ENCODE measurements around the gene RTL1. TPM values are rescaled to one million over a fixed set of nuclear protein-coding genes. Genes with fewer than 3 reads are reported as not detected.

RTL1 gene
- total and polyA plus RNA-seq, 2 donors (not counting 3 experiments of a cell fraction or from before 2014, with no cell fraction given), result not detected

DNA sequence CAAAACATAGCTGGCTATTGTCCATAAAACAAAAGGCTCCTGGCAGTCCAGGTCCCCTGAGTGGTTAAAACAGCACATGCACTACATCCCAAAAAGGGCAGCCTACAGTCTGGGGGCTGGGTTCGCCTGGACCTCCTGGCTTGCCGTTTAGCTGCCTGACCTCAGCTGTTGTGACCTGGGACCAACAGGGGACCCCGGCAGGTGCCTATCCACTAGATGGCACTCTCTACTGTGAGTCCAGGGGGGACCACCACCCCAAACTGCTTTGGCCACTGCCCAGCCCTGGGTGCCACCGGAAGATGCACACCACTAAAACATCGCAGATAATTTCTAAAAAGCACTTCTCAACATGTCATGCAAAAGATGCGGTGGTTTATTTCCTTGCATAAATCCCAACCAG, 2.9 kb upstream of the RTL1 start:
- CTCF ChIA-PET, result interaction anchor here (1.4 to 3.2 kb wide), 2 partner anchors 233 to 329 kb away, joined by 3 to 41 read pairs; no protein-coding TSS in a partner anchor
- Histone ChIP-seq H3K9me3 (replicated peaks; ENCODE audit: control insufficient read depth, insufficient read depth, low read length) (no peaks in the 10 kb centered on the region), H3K27me3 (ENCODE audit: control insufficient read depth in 2 of 2, insufficient read depth in 2 of 2, low read length in 2 of 2) (peaks cover 0 to 3% of the 10 kb centered on the region in 2 experiments), H3K4me1 (ENCODE audit: control insufficient read depth, extremely low read depth, insufficient read depth, low read length) (no peaks in the 10 kb centered on the region), H3K9ac (replicated peaks; ENCODE audit: extremely low read depth, insufficient read depth, low read length) (no peak overlapping the region), H3K79me2 (ENCODE audit: control insufficient read depth, insufficient read depth, low read length) (no peaks in the 10 kb centered on the region), H4K20me1 (replicated peaks; ENCODE audit: control insufficient read depth, extremely low read depth, insufficient read depth, low read length) (no peaks in the 10 kb centered on the region), H3K9me1 (replicated peaks; ENCODE audit: control insufficient read depth, extremely low read depth, insufficient read depth, low read length) (no peaks in the 10 kb centered on the region), H3K36me3 (ENCODE audit: control insufficient read depth in 2 of 2, extremely low read depth in 1 of 2, insufficient read depth in 2 of 2, low read length in 2 of 2) (peaks cover 0 to 31% of the 10 kb centered on the region in 2 experiments), H3K4me2 (ENCODE audit: insufficient read depth, low read length) (no peak overlapping the region), H3K27ac (ENCODE audit: insufficient read depth, low read depth, low read length) (no peak overlapping the region), H3K4me3 (replicated peaks in 1 of 3; ENCODE audit: insufficient read depth in 1 of 3, low read depth in 1 of 3, low read length in 3 of 3) (no peak overlapping the region), H2AFZ (ENCODE audit: low read depth, low read length) (no peak overlapping the region)
- TF ChIP-seq MYC (IDR thresholded peaks at IDR 0.05; ENCODE audit: low read depth, low read length), result no peak
- TF ChIP-seq, protein P1, sequence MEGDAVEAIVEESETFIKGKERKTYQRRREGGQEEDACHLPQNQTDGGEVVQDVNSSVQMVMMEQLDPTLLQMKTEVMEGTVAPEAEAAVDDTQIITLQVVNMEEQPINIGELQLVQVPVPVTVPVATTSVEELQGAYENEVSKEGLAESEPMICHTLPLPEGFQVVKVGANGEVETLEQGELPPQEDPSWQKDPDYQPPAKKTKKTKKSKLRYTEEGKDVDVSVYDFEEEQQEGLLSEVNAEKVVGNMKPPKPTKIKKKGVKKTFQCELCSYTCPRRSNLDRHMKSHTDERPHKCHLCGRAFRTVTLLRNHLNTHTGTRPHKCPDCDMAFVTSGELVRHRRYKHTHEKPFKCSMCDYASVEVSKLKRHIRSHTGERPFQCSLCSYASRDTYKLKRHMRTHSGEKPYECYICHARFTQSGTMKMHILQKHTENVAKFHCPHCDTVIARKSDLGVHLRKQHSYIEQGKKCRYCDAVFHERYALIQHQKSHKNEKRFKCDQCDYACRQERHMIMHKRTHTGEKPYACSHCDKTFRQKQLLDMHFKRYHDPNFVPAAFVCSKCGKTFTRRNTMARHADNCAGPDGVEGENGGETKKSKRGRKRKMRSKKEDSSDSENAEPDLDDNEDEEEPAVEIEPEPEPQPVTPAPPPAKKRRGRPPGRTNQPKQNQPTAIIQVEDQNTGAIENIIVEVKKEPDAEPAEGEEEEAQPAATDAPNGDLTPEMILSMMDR (IDR thresholded peaks at IDR 0.05; ENCODE audit: extremely low read depth in 1 of 2, insufficient read depth in 1 of 2, low read depth in 1 of 2, low read length in 2 of 2), result peak; percentile 23 to 28
- BruUV-seq (replicated peaks), result no TSS peak
- POLR2A ChIA-PET, result no interaction called here
- intact Hi-C loops (cut with micrococcal nuclease) (loop anchor here (1.0 kb wide), 1 partner anchor 329 kb away; no protein-coding TSS in a partner anchor), dilution Hi-C loops (cut with MboI; ENCODE audit: extremely low pct_ligation_motif_present, low sequenced_read_pairs) (no loop called here)
- FAIRE-seq (no peak), DNase-seq (ENCODE audit: low read depth, low spot score) (no peak)

DNA sequence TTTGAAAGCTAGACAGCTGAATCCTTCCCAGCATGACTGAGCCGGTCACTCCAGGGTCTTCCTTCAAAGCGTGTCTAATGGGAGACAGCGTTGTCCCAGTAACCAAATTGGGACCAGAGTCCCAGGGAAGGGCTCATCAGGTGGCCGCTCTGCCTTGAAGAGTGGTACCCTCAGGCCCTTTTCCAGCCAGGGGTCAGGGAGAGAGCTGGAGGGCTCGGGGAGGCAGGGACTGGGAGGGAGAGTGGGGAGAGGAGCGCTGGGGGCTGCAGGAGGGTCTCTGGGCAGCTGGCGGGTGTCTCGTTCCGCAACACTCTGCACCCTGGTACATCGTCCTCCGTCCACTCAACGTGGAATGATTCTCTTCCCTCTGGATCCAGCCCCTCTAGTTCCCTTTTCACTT, 1.6 kb upstream of the RTL1 start:
- ChIA-PET CTCF (interaction anchor here (0.6 to 3.2 kb wide), 4 partner anchors 193 to 330 kb away, joined by 3 to 41 read pairs (median 3); no protein-coding TSS in a partner anchor), POLR2A (no interaction called here)
- no TSS peak for BruUV-seq (replicated peaks)
- Histone ChIP-seq H4K20me1 (replicated peaks; ENCODE audit: control insufficient read depth, extremely low read depth, insufficient read depth, low read length) (no peaks in the 10 kb centered on the region), H3K9ac (replicated peaks; ENCODE audit: extremely low read depth, insufficient read depth, low read length) (no peak overlapping the region), H3K4me3 (replicated peaks in 1 of 3; ENCODE audit: insufficient read depth in 1 of 3, low read depth in 1 of 3, low read length in 3 of 3) (no peak overlapping the region), H3K4me1 (ENCODE audit: control insufficient read depth, extremely low read depth, insufficient read depth, low read length) (peaks cover 4% of the 10 kb centered on the region), H3K9me1 (replicated peaks; ENCODE audit: control insufficient read depth, extremely low read depth, insufficient read depth, low read length) (no peaks in the 10 kb centered on the region), H3K36me3 (ENCODE audit: control insufficient read depth in 2 of 2, extremely low read depth in 1 of 2, insufficient read depth in 2 of 2, low read length in 2 of 2) (peaks cover 0 to 35% of the 10 kb centered on the region in 2 experiments), H3K9me3 (replicated peaks; ENCODE audit: control insufficient read depth, insufficient read depth, low read length) (no peaks in the 10 kb centered on the region), H3K79me2 (ENCODE audit: control insufficient read depth, insufficient read depth, low read length) (no peaks in the 10 kb centered on the region), H3K27ac (ENCODE audit: insufficient read depth, low read depth, low read length) (no peak overlapping the region), H3K4me2 (ENCODE audit: insufficient read depth, low read length) (no peak overlapping the region), H3K27me3 (ENCODE audit: control insufficient read depth in 2 of 2, insufficient read depth in 2 of 2, low read length in 2 of 2) (peaks cover 3 to 6% of the 10 kb centered on the region in 2 experiments), H2AFZ (ENCODE audit: low read depth, low read length) (no peak overlapping the region)
- no peak for DNase-seq (ENCODE audit: low read depth, low spot score)
- intact Hi-C loops (cut with micrococcal nuclease) (no loop called here), dilution Hi-C loops (cut with MboI; ENCODE audit: extremely low pct_ligation_motif_present, low sequenced_read_pairs) (no loop called here)
- TF ChIP-seq EZH2 (IDR thresholded peaks at IDR 0.05; ENCODE audit: borderline replicate concordance, low read depth, low read length, severe bottlenecking), result no peak
- TF ChIP-seq, protein P2, sequence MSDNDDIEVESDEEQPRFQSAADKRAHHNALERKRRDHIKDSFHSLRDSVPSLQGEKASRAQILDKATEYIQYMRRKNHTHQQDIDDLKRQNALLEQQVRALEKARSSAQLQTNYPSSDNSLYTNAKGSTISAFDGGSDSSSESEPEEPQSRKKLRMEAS (IDR thresholded peaks at IDR 0.05; ENCODE audit: insufficient read depth, insufficient read length), result no peak
- no peak for TF ChIP-seq MYC (IDR thresholded peaks at IDR 0.05; ENCODE audit: low read depth, low read length)
- no peak for TF ChIP-seq GATA2 (IDR thresholded peaks at IDR 0.05; ENCODE audit: insufficient read depth, insufficient read length, low read depth, low read length)
- no peak for TF ChIP-seq POLR2AphosphoS5 (IDR thresholded peaks at IDR 0.05; ENCODE audit: insufficient read depth, low read depth, low read length)
- TF ChIP-seq FOS (IDR thresholded peaks at IDR 0.05; ENCODE audit: borderline replicate concordance, insufficient read depth, low read length), result no peak
- TF ChIP-seq JUN (IDR thresholded peaks at IDR 0.05; ENCODE audit: borderline replicate concordance, insufficient read depth, insufficient read length, low read depth), result no peak
- no peak for TF ChIP-seq POLR2A (IDR thresholded peaks at IDR 0.05; ENCODE audit: low read depth, low read length)
- TF ChIP-seq, protein P1 (IDR thresholded peaks at IDR 0.05; ENCODE audit: extremely low read depth in 1 of 2, insufficient read depth in 1 of 2, low read depth in 1 of 2, low read length in 2 of 2), result no peak
- no peak for FAIRE-seq

Measured in endothelial cell of umbilical vein (primary cell).